ENCODE measurements around the gene IL17B. TPM values are rescaled to one million over a fixed set of nuclear protein-coding genes. Genes with fewer than 3 reads are reported as not detected.
"Not testable (repeated sequence)": the region's sequence is repeated elsewhere in the genome, so short reads cannot be mapped to it uniquely, and the experiment has no call there.

IL17B gene
- total and polyA plus RNA-seq, 2 experiments from 2014 or later = not detected

GRCh38 chr5:149394996-149395395 lies 15.9 kb upstream of the IL17B start:
- H2AFZ ChIP-seq; H3K4me3 Mint-ChIP-seq; H3K9me2 ChIP-seq (ENCODE audit: insufficient read depth); H3K27ac ChIP-seq (ENCODE audit: low read depth); ATAC-seq; DNase-seq (ENCODE audit: low spot score); H3K79me2 ChIP-seq (replicated peaks; ENCODE audit: insufficient read depth); H3K4me1 ChIP-seq (ENCODE audit: insufficient read depth); H3K27ac Mint-ChIP-seq; H3K36me3 Mint-ChIP-seq (ENCODE audit: low read depth); H3K27me3 ChIP-seq (ENCODE audit: insufficient read depth); H3K27me3 Mint-ChIP-seq (ENCODE audit: insufficient read depth, low read depth, poor library complexity); H3K9me3 Mint-ChIP-seq; H3K4me1 Mint-ChIP-seq; H3K4me2 ChIP-seq; H3F3A ChIP-seq (replicated peaks; ENCODE audit: low read depth); H3K4me3 ChIP-seq; H4K20me1 ChIP-seq (replicated peaks; ENCODE audit: insufficient read depth); H3K36me3 ChIP-seq (ENCODE audit: insufficient read depth): not testable (repeated sequence)

GRCh38 chr5:149392718-149393117 lies 13.6 kb upstream of the IL17B start:
- Histone ChIP-seq H2AFZ (no peak overlapping the region), H3K27me3 (ENCODE audit: insufficient read depth) (no peaks in the 10 kb centered on the region), H3F3A (replicated peaks; ENCODE audit: low read depth) (no peaks in the 10 kb centered on the region), H3K4me2 (no peak overlapping the region), H4K20me1 (replicated peaks; ENCODE audit: insufficient read depth) (no peaks in the 10 kb centered on the region), H3K4me3 (no peak overlapping the region), H3K9me2 (ENCODE audit: insufficient read depth) (no peaks in the 10 kb centered on the region), H3K79me2 (replicated peaks; ENCODE audit: insufficient read depth) (no peaks in the 10 kb centered on the region), H3K36me3 (ENCODE audit: insufficient read depth) (no peaks in the 10 kb centered on the region), H3K4me1 (ENCODE audit: insufficient read depth) (no peaks in the 10 kb centered on the region), H3K27ac (ENCODE audit: low read depth) (no peak overlapping the region)
- ATAC-seq (no peak), DNase-seq (ENCODE audit: low spot score) (no peak)
- Mint-ChIP-seq H3K36me3 (ENCODE audit: low read depth) (no peaks in the 10 kb centered on the region), H3K9me3 (no peaks in the 10 kb centered on the region), H3K4me3 (no peak overlapping the region), H3K27me3 (ENCODE audit: insufficient read depth, low read depth, poor library complexity) (no peaks in the 10 kb centered on the region), H3K27ac (no peak overlapping the region), H3K4me1 (no peaks in the 10 kb centered on the region)
- TF ChIP-seq ETS1 (IDR thresholded peaks at IDR 0.05) (no peak), REST (IDR thresholded peaks at IDR 0.05; ENCODE audit: unreplicated experiment) (no peak)

- Histone ChIP-seq H3K9me2 (ENCODE audit: insufficient read depth) (no peaks in the 10 kb centered on the region), H3K4me3 (no peak overlapping the region), H3K27me3 (ENCODE audit: insufficient read depth) (no peaks in the 10 kb centered on the region), H3K36me3 (ENCODE audit: insufficient read depth) (no peaks in the 10 kb centered on the region), H3K4me1 (ENCODE audit: insufficient read depth) (no peaks in the 10 kb centered on the region), H2AFZ (no peak overlapping the region), H3K27ac (ENCODE audit: low read depth) (no peak overlapping the region), H3F3A (replicated peaks; ENCODE audit: low read depth) (no peaks in the 10 kb centered on the region), H3K79me2 (replicated peaks; ENCODE audit: insufficient read depth) (no peaks in the 10 kb centered on the region), H3K4me2 (no peak overlapping the region), H4K20me1 (replicated peaks; ENCODE audit: insufficient read depth) (no peaks in the 10 kb centered on the region)
- Mint-ChIP-seq H3K36me3 (ENCODE audit: low read depth) (no peaks in the 10 kb centered on the region), H3K27ac (no peak overlapping the region), H3K27me3 (ENCODE audit: insufficient read depth, low read depth, poor library complexity) (no peaks in the 10 kb centered on the region), H3K9me3 (no peaks in the 10 kb centered on the region), H3K4me3 (no peak overlapping the region), H3K4me1 (no peaks in the 10 kb centered on the region)
- TF ChIP-seq EZH2phosphoT487 (IDR thresholded peaks at IDR 0.05; ENCODE audit: unreplicated experiment) = no peak
- no peak for TF ChIP-seq EZH2 (IDR thresholded peaks at IDR 0.05; ENCODE audit: low read depth, unreplicated experiment)
- TF ChIP-seq REST (IDR thresholded peaks at IDR 0.05; ENCODE audit: unreplicated experiment) = no peak
- ATAC-seq (no peak), DNase-seq (ENCODE audit: low spot score) (no peak)
Measured at GRCh38 chr5:149391524-149391923, 12.4 kb upstream of the IL17B start.

- not testable (repeated sequence) for H3K79me2 ChIP-seq (replicated peaks; ENCODE audit: insufficient read depth); H3K36me3 Mint-ChIP-seq (ENCODE audit: low read depth); H3K27ac Mint-ChIP-seq; H3K27me3 Mint-ChIP-seq (ENCODE audit: insufficient read depth, low read depth, poor library complexity); H3F3A ChIP-seq (replicated peaks; ENCODE audit: low read depth); H2AFZ ChIP-seq; H3K4me1 Mint-ChIP-seq; H3K36me3 ChIP-seq (ENCODE audit: insufficient read depth); H3K9me2 ChIP-seq (ENCODE audit: insufficient read depth); H3K4me1 ChIP-seq (ENCODE audit: insufficient read depth); H3K27me3 ChIP-seq (ENCODE audit: insufficient read depth); DNase-seq (ENCODE audit: low spot score); H4K20me1 ChIP-seq (replicated peaks; ENCODE audit: insufficient read depth); H3K9me3 Mint-ChIP-seq; H3K4me3 Mint-ChIP-seq; H3K27ac ChIP-seq (ENCODE audit: low read depth); ATAC-seq; H3K4me2 ChIP-seq; H3K4me3 ChIP-seq
Measured at GRCh38 chr5:149391076-149391475, 12.0 kb upstream of the IL17B start.

Data from GM23338 (cell line).